OCI-LY1 (cell line): ENCODE data around the gene AGTRAP.

Source experiments
- H2AFZ ChIP-seq: fragments of 200-600 bp; sonication (generic), shearing (Covaris generic); 2 replicates; pipeline ENCODE4 v1.6.0; 2014; ENCODE audit warnings: antibody characterized with exemption, mild to moderate bottlenecking, low read length
- H3F3A ChIP-seq: fragments of 200-600 bp; sonication (generic), shearing (Covaris generic); 2 replicates; pipeline ENCODE4 v1.6.0; 2014; ENCODE audit warnings: mild to moderate bottlenecking, antibody characterized with exemption, low read length, moderate library complexity; ENCODE audit not compliant: insufficient read depth
- H3K27ac ChIP-seq: fragments of 200-600 bp; sonication (generic); 2 replicates; pipeline ENCODE4 v1.5.1; 2014; ENCODE audit warnings: low read length, mixed run types, mild to moderate bottlenecking, low read depth; ENCODE audit not compliant: poor library complexity, severe bottlenecking
- H3K27me3 ChIP-seq: fragments of 200-600 bp; sonication (generic); 2 replicates; pipeline ENCODE4 v1.6.0; 2014; ENCODE audit warnings: antibody characterized with exemption, mild to moderate bottlenecking, low read length, moderate library complexity; ENCODE audit not compliant: insufficient read depth
- H3K36me3 ChIP-seq: fragments of 200-600 bp; sonication (generic); 2 replicates; pipeline ENCODE4 v1.6.1; 2014; ENCODE audit warnings: mild to moderate bottlenecking, antibody characterized with exemption, low read length, moderate library complexity, mixed read lengths; ENCODE audit not compliant: insufficient read depth
- H3K4me1 ChIP-seq: fragments of 200-600 bp; sonication (generic); 2 replicates; pipeline ENCODE4 v1.5.1; 2014; ENCODE audit warnings: mild to moderate bottlenecking, low read length, moderate library complexity; ENCODE audit not compliant: insufficient read depth, severe bottlenecking
- H3K4me2 ChIP-seq: fragments of 200-600 bp; sonication (generic), shearing (Covaris generic); 2 replicates; pipeline ENCODE4 v1.6.1; 2014; ENCODE audit warnings: low read length
- H3K4me3 ChIP-seq: fragments of 200-600 bp; sonication (generic); 2 replicates; pipeline ENCODE4 v1.5.1; 2014; ENCODE audit warnings: low read length, low read depth, mild to moderate bottlenecking, mixed read lengths; ENCODE audit not compliant: poor library complexity, severe bottlenecking
- H3K79me2 ChIP-seq: fragments of 200-600 bp; shearing (Covaris generic); 2 replicates; pipeline ENCODE4 v1.6.1; 2016; ENCODE audit warnings: mixed run types, low read length, mixed read lengths; ENCODE audit not compliant: insufficient read depth
- H3K9ac ChIP-seq: fragments of 200-600 bp; sonication (generic), shearing (Covaris generic); 2 replicates; pipeline ENCODE4 v1.6.1; 2014; ENCODE audit warnings: mild to moderate bottlenecking, low read length, mixed read lengths
- H3K9me2 ChIP-seq: fragments of 200-600 bp; sonication (generic), shearing (Covaris generic); 2 replicates; pipeline ENCODE4 v1.6.1; 2014; ENCODE audit warnings: low read depth, mild to moderate bottlenecking, low read length, mixed read lengths
- H3K9me3 ChIP-seq: fragments of 200-600 bp; shearing (Covaris generic); 2 replicates; pipeline ENCODE4 v1.6.1; 2014; ENCODE audit warnings: low read length, mixed read lengths
- H4K20me1 ChIP-seq: fragments of 200-600 bp; sonication (generic), shearing (Covaris generic); 2 replicates; pipeline ENCODE4 v1.6.0; 2016; ENCODE audit warnings: mild to moderate bottlenecking, low read length; ENCODE audit not compliant: insufficient read depth
- CTCF ChIP-seq: fragments of 200-600 bp; sonication (generic), shearing (Covaris generic); IDR thresholded peaks from 2 replicates; pipeline ENCODE4 v1.5.1; 2017; ENCODE audit warnings: mild to moderate bottlenecking, antibody characterized with exemption, low read length, moderate library complexity, mixed read lengths
- EZH2 ChIP-seq: fragments of 200-600 bp; sonication (generic), shearing (Covaris generic); IDR thresholded peaks from 2 replicates; pipeline ENCODE4 v1.8.0; 2017; ENCODE audit warnings: borderline replicate concordance, mixed run types, mild to moderate bottlenecking, antibody characterized with exemption, low read length, moderate library complexity, mixed read lengths

The AGTRAP gene

GRCh38 chr1:11733306-11733705 is 2.6 kb upstream of the AGTRAP start:
- Histone ChIP-seq H3K79me2 (no peaks in the 10 kb centered on the region), H3K9me3 (no peaks in the 10 kb centered on the region), H3K9ac (no peak overlapping the region), H4K20me1 (no peaks in the 10 kb centered on the region), H3F3A (no peaks in the 10 kb centered on the region), H3K9me2 (no peaks in the 10 kb centered on the region), H3K27ac (no peak overlapping the region), H3K4me3 (no peak overlapping the region), H2AFZ (no peak overlapping the region), H3K27me3 (no peaks in the 10 kb centered on the region), H3K4me1 (peaks cover 48% of the 10 kb centered on the region), H3K36me3 (no peaks in the 10 kb centered on the region), H3K4me2 (no peak overlapping the region)
- TF ChIP-seq CTCF (no peak), EZH2 (no peak)

DNA sequence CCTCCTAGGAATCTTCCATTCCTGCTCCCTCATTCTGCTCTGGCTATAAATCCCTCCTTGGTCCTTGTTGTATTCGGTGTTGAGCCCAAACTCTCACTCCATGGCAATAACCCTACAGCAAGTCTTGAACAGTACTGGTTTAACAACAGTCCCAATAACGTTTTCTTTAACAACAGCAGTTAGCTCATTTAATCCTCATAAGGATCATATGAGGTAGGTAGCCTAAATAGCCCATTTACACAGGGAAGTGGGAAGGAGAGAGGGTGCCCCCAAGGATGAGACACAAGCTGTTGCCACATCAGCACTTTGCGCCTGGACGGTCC is 444 bp upstream of the AGTRAP start:
- H3K9me2 ChIP-seq = no peaks in the 10 kb centered on the region
- H3K4me3 ChIP-seq = peak overlapping the region; percentile 81
- H3K36me3 ChIP-seq = no peaks in the 10 kb centered on the region
- H4K20me1 ChIP-seq = no peaks in the 10 kb centered on the region
- H3K4me1 ChIP-seq = peaks cover 40% of the 10 kb centered on the region
- peak overlapping the region; percentile 1; the same call in 1 of the 2 replicates for H3K9ac ChIP-seq
- no peaks in the 10 kb centered on the region for H3F3A ChIP-seq
- no peaks in the 10 kb centered on the region for H3K9me3 ChIP-seq
- H3K4me2 ChIP-seq = peak overlapping the region; percentile 82
- H3K27me3 ChIP-seq = no peaks in the 10 kb centered on the region
- TF ChIP-seq EZH2 (no peak), CTCF (no peak)
- H2AFZ ChIP-seq = no peak overlapping the region
- no peak overlapping the region for H3K27ac ChIP-seq
- no peaks in the 10 kb centered on the region for H3K79me2 ChIP-seq

DNA sequence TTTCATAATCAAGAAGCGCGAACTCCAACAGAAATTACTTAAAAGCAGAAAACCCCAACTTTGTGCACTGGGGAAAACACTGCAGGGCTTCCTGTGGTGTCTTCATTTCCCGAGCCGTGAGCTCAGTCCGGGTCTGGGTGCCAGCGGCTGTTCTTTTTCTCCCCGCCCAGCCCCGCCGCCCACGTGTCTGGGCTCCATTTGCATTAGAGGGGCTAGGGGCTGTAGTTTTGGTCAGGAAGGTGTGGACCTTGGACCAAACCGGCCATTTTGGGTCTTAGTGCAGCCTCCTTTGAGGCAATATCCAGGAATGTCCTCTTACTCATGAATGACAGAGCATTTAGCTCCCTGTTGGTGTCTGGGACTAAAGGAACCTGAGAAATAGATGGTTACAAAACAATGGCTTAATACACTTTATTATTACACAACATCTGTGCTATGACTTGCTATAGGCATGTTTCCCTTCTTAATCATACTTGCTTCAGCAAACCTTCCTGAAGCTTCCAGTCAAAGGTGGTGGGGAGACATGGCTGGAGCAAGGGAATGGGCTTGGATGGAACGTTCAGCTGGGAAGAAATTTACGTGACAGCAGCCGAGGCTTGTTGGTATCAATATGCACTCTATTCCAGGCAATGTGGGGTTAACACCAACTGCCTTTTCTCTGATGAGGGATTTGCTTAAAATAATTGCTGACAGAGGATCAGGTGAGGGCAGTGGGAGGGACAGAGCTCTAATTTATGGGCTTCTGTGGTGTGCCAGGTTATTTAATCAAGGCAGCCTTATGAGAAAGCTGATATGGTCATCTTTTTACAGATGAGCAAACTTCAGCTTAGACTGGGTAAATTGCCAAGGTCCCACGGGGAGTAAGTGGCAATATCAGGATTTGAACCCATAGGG is 1.1 kb downstream of the AGTRAP start:
- H3K9me3 ChIP-seq = no peaks in the 10 kb centered on the region
- TF ChIP-seq CTCF (no peak), EZH2 (no peak)

More for the DNA sequence above, 1.1 kb downstream of the AGTRAP start:
- H3K9me2 ChIP-seq = no peaks in the 10 kb centered on the region
- H4K20me1 ChIP-seq = no peaks in the 10 kb centered on the region
- no peaks in the 10 kb centered on the region for H3F3A ChIP-seq
- peaks cover 25% of the 10 kb centered on the region for H3K4me1 ChIP-seq
- peak overlapping the region; percentile 82 for H3K4me2 ChIP-seq
- H3K9ac ChIP-seq = peak overlapping the region; percentile 82
- no peaks in the 10 kb centered on the region for H3K27me3 ChIP-seq
- peak overlapping the region; percentile 40 for H3K27ac ChIP-seq
- H3K4me3 ChIP-seq = peak overlapping the region; percentile 81
- peak overlapping the region; percentile 53; the same call in 1 of the 2 replicates for H2AFZ ChIP-seq
- no peaks in the 10 kb centered on the region for H3K79me2 ChIP-seq
- H3K36me3 ChIP-seq = no peaks in the 10 kb centered on the region
